ENCODE measurements around the gene PDLIM1. TPM values are rescaled to one million over a fixed set of nuclear protein-coding genes. Genes with fewer than 3 reads are reported as not detected.

The PDLIM1 gene
- total RNA-seq, 1 donor from 2014 or later: 226 TPM

- intact Hi-C loops (cut with DNase I): no loop called here
- peak; percentile 21 for ATAC-seq (ENCODE audit: poor library complexity)
- DNase-seq: no peak
These were observed 14.2 kb downstream of the PDLIM1 start for GRCh38 chr10:95276367-95277200.

DNA sequence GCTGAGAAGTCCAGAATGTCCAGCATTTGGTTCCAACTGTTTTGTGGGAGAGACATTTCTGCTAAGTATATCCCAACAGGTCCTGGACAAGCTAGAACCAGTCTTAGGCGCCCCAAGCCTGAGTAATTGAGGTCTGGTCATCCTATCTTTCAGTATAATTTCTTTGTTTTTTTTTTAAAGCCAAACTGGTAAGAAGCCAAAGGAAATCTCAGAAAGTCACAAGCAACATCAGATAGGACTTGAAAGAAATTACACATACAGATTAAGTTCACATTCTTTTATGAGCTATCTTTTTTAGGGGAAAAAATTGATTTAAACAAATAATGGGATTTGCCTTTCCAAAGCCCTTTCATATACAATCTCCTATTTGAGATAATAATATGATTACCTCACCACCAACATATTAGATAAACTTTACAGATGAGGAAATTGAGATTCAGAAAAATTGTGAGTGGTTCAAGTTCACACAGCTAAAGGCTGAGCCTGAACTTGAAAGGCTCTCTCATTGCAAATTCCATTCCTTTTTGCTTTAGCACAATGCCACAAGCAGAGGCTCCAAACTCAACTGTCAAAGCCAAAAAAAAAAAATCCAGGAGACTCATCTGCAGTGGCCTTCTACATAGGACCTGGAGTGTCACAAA, 15.0 kb downstream of the PDLIM1 start:
- intact Hi-C loops (cut with DNase I): no loop called here
- ATAC-seq (ENCODE audit: poor library complexity) (no peak), DNase-seq (no peak)

DNA sequence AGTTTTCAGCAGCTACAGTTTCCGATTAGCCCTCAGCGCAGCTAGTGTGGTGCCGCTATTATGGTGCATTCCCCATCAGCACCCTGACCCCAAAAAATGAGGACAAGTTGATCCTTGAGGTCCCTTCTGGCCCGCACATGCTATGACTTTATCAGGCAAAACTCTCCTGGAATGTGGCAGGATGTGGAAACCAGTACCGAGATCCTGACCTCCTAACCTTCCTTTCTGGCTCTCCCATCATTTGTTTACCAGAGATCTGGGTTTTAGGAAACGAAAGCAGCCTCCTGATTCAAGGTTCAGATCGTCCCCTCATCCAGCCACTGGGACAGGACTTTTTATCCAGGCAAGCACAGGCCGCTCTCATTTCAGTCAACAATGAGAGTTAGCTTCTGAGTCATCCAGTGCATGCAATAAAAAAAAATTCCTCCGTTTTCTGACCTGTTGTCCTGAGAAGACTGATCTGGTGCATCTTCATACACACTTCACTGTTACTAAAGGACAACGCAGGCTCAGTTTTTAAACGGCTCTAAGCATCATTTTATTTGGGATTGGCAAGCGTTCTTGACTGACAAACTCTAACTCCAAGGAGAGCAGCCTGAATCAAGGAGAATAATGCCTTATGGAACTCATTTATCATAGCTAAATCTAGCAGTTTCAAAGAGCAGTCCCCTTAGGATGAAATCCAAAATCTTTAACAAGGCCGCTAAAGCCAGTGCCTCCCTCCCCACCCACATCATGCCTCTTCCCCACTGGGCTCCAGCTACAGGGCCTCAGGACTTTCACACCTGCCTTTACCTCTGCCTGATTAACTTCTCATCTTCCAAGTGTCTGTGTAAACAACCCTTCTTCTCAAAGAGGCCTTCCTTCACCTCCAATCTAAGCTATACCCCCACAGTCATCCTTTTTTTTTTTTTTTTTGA, 17.1 kb downstream of the PDLIM1 start:
- DNase-seq (no peak), ATAC-seq (ENCODE audit: poor library complexity) (peak; percentile 63)
- intact Hi-C loops (cut with DNase I): no loop called here

DNA sequence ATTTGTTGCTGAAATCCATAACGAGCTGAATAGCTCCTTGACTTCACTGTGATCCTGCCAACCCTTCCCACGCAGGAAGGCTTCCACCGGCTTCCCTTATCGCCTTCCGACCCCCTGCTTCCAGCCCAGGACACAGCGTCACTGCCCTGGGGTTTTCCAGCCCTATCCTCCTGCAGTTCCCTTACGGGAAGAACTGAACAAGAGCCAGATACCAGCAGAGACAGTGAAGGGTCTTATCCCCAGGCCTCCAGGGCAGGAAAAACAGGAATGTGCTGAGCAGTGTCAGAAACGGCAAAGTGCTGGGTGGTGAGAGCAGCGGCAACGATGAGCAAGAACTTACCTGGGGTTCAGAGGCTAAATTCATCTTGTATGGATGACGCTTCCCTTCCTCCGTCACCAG, 22.4 kb downstream of the PDLIM1 start:
- DNase-seq: peak; percentile 66
- intact Hi-C loops (cut with DNase I): no loop called here

DNA sequence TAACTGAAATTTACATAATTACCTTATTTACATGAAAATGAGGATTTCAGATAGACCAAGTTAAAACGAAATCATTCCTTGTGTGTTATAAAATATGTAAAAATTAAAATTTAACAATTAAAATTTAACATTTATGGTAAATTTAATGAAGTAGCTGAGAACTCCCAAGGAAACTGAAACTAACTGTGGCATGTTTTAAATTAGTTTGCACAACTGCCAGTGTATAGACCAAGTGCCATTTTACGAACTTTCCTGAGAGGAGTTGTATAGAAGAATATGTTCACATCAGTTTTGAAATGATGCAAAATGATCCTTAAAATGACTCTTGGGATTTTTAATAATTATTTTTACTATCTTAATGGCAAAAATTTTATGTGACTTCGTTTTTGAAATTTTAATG, 23.6 kb downstream of the PDLIM1 start:
- intact Hi-C loops (cut with DNase I): no loop called here
- no peak for DNase-seq
- ATAC-seq (ENCODE audit: poor library complexity): no peak

More for the DNA sequence above, 22.4 kb downstream of the PDLIM1 start:
- ATAC-seq (ENCODE audit: poor library complexity): peak; percentile 65

DNA sequence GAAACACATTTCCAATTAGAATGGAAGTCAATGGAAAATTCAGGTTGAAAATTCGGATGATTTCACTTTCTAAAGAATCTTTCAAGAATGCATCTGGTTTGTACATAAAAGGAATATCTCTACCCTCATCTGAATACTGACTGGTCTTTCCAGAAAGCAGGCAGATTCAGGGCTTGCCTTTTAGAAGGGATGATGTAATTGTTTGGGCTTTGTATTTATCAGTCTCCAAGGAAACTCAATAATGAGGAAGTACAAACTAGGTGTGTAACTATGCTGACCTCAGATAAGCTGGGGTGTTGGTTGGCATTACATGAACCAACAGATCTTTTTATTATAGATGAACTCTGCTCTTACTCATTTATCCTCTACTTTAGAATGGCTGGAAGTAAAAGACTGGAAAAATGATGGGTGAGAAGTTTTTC, 24.1 kb downstream of the PDLIM1 start:
- no peak for DNase-seq
- intact Hi-C loops (cut with DNase I): no loop called here
- peak; percentile 73 for ATAC-seq (ENCODE audit: poor library complexity)

DNA sequence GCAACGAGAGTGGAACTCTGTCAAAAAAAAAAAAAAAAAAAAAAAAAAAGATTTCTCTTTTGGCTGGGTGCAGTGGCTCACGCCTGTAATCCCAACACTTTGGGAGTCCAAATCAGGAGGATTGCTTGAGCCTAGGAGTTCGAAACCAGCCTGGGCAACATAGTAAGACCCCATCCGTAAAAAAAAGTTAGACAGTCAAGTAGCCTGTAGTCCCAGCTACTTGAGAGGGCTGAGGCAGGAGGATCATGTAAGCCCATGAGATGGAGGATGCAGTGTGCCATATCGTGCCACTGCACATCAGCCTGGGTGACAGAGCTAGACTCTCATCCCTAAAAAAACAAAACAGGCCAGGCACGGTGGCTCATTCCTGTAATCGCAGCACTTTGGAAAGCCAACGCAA, 25.2 kb downstream of the PDLIM1 start:
- intact Hi-C loops (cut with DNase I): no loop called here
- no peak for DNase-seq
- ATAC-seq (ENCODE audit: poor library complexity): no peak

- intact Hi-C loops (cut with DNase I): no loop called here
- DNase-seq (no peak), ATAC-seq (ENCODE audit: poor library complexity) (no peak)
These were observed 26.4 kb downstream of the PDLIM1 start for GRCh38 chr10:95264227-95265051.

DNA sequence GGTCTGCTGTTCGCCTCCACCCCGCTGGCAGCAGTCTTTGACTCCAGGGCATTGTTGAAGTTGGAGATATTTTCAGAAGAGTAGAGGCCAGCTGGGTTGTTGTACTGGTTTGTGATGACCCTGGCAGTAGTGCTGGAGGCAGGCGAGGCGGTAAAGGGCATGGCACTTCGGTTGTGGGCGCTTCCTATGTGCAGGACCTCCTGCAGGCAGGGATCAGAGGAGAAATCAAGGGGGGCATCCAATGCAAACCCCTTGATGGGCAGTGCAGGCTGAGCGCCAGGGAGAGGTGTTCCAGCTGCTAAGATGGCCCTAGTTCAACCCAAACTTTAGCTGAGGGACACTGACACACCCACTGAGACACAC, 27.0 kb downstream of the PDLIM1 start:
- no peak for DNase-seq
- no peak for ATAC-seq (ENCODE audit: poor library complexity)
- intact Hi-C loops (cut with DNase I): no loop called here

DNA sequence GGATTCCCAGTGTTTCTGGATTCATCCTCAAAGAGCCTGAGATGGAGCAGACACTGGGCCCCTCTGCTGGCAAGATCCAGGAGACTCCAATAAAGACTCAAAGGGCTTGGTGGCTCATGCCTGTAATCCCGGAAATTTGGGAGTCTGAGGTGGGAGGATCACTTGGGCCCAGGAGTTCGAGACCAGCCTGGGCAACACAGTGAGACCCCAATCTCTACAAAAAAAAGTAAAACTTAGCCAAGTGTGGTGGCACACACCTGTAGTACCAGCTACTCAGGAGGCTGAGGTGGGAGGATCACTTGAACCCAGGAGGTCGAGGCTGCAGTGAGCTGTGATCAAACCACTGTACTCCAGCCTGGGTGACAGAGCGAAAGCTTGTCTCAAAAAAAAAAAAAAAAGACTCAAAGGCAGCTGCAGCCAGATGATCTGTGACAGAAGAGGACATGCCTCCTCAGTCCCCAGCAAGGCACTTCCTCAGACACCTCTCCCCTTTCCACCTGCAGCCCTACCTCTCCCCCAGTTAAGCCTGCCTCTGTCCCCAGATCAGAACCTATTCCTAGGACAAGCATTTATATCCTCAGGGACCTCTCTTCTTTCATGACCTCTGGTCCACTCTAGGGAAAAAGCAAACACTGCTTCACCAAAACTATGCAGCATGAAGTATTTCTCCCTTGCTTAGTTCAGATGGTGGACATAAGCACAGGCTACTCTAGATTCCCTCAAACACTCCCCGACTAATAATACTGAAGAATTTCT, 27.9 kb downstream of the PDLIM1 start:
- no peak for ATAC-seq (ENCODE audit: poor library complexity)
- no peak for DNase-seq
- intact Hi-C loops (cut with DNase I): no loop called here

DNA sequence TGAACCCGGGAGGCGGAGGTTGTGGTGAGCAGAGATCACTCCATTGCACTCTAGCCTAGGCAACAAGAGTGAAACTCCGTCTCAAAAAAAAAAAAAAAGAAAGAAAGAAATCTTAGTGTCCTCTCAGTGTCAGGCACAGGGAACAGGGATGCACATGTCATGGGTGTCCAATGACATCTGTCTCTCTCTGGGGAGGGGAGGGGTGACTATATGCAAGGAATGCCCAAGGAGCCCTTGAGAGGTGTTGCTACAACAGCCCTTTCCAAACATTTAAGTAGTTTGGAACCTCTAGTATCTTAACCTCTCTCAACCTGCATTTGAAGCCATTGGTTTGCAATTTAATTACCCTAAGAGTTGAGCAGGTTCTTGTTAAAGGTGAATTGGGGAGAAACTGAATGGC, 28.9 kb downstream of the PDLIM1 start:
- DNase-seq (no peak), ATAC-seq (ENCODE audit: poor library complexity) (no peak)
- intact Hi-C loops (cut with DNase I): no loop called here

DNA sequence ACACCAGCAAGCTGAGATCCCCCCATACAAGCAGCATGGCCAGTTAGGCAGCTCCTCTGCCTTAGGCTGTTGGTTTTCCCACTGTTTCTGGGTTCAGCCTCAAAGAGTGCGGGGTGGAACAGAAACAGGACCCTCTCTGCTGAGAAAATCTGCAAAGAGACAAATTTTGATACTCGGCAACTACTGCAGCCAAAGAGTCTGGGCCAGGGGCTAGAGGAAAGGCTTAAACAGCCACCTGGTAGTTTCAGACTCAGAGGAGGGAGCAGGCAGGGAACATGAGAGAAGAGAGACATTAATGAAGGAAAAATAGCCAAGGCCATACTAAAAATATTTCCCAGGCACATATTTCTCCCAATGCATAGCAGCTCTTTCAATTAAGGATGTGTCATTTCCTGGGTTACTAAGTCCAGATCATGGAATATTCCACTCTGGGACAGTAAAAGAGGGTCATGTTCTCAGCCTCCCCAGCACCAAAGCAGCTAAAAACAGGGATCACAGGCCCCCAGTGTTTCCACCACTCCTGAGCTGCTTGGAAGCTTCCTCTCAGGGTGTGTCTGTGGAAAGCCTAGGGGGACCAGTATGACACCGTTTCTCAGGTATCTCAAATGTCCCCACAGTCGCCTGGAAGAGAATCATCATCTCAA, 29.8 kb downstream of the PDLIM1 start:
- no peak for ATAC-seq (ENCODE audit: poor library complexity)
- intact Hi-C loops (cut with DNase I): no loop called here
- DNase-seq: no peak

DNA sequence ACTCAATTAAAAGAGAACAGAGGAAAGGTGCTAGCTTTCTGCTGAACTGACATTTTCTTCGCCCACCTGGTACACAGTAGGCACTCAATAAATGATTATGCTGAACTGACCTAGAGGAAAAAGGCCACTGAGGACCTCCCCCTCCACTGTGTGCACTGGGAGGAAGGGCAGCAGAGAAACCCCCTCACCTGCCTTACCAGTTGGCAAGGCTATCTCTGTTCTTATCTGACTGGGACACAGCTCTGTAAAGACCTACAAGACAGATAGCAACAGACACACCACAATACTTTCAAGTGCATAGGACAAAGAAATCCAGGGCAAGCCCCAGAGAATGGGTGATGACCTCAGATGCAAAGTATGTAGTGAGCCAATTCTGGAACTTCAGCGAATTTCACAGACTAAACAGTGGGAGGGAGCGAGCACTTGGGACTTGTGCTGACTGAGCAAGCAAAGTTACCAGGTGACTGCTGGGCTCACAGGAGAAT, 30.4 kb downstream of the PDLIM1 start:
- ATAC-seq (ENCODE audit: poor library complexity) (peak; percentile 65), DNase-seq (no peak)
- intact Hi-C loops (cut with DNase I): no loop called here

DNA sequence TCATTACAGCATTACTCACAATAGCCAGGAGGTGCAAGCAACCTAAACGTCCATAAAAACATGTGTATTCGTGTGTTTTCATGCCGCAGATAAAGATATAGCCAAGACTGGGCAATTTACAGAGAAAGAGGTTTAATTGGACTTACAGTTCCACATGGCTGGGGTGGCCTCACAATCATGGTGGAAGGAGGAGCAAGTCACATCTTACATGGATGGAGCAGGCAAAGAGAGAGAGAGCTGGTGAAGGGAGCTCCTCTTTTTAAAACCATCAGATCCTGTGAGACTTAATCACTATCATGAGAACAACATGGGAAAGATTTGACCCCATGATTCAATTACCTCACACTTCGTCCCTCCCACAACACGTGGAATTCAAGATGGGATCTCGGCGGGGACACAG, 33.0 kb downstream of the PDLIM1 start:
- ATAC-seq (ENCODE audit: poor library complexity) (no peak), DNase-seq (no peak)
- intact Hi-C loops (cut with DNase I): no loop called here

DNA sequence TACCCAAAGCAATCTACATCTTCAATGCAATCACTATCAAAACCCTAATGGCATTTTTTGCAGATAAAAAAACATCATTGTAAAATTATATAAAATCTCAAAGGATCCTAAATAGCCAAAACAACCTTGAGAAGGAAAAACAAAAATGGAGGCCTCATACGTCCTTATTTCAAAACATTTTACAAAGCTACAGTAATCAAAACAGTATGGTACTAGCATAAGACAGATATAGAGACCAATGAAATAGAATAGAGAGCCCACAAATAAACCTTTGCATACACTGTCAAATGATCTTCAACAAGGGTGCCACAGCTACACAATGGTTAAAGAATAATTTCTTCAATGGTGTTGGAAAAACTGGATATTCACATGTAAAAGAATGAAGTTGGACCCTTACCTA, 34.5 kb downstream of the PDLIM1 start:
- DNase-seq (no peak), ATAC-seq (ENCODE audit: poor library complexity) (no peak)
- intact Hi-C loops (cut with DNase I): no loop called here

GRCh38 chr10:95254629-95255028, 36.2 kb downstream of the PDLIM1 start:
- intact Hi-C loops (cut with DNase I): no loop called here
- no peak for ATAC-seq (ENCODE audit: poor library complexity)
- DNase-seq: no peak

DNA sequence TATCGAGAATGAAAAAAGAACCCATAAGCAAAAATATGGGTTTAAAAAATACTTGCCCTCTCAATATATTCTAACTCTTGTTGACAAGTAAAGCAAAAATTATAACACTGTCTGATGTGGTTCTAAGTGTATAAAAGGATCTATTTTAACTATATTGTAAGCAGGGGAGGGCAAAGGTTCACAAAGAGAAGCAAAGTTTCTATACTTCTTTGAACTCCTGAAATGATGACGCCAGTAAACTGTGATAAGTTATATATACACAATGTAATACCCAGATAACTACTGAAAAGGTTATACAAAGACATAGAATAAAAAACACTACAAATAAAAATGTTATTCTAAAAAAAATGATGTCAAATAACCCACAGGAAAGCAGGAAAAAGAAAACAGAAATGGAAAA, 37.1 kb downstream of the PDLIM1 start:
- intact Hi-C loops (cut with DNase I): no loop called here

More for the DNA sequence above, 37.1 kb downstream of the PDLIM1 start:
- ATAC-seq (ENCODE audit: poor library complexity) (no peak), DNase-seq (no peak)

All from Right ventricle myocardium superior (tissue), 1 donor.